IMR-90 (cell line): ENCODE data around the gene ATXN1. TPM values are rescaled to one million over a fixed set of nuclear protein-coding genes. Genes with fewer than 3 reads are reported as not detected.

Experiments
- ATAC-seq: fragments of 200-7000 bp; cut with Tn5 transposase; 2 replicates; pipeline ENCODE4 v1.9.1; 2020; ENCODE audit warnings: low read depth, mild to moderate bottlenecking, moderate library complexity
- BruUV-seq: library from RNA; stranded (reverse); fragments of 400-500 nt; replicated peaks from 2 replicates; lab custom pipeline; 2021; lab: Mats Ljungman, UMichigan
- CTCF ChIA-PET: fragments of 300-600 bp; formaldehyde crosslinking; extraction: SDS; loops from one replicate; lab custom pipeline; 2021; ENCODE audit warnings: antibody characterized with exemption; lab: Yijun Ruan, JAX
- POLR2A ChIA-PET: fragments of 300-600 bp; sonication (Branson Sonifier 250); formaldehyde crosslinking; loops from one replicate; lab custom pipeline; 2022; ENCODE audit warnings: antibody characterized with exemption; ENCODE audit not compliant: unreplicated experiment; lab: Charles Lee
- DNase-seq: peaks from one replicate; pipeline ENCODE4 v3.0.0; 2013
- H2AFZ ChIP-seq: replicated peaks from 2 replicates; pipeline ENCODE3; 2013; ENCODE audit warnings: low read length, mild to moderate bottlenecking; ENCODE audit not compliant: poor library complexity
- H2AK5ac ChIP-seq: 2 replicates; pipeline ENCODE4 v1.6.1; 2013; ENCODE audit warnings: low read depth, low read length, inconsistent platforms
- H2AK9ac ChIP-seq: replicated peaks from 2 replicates; pipeline ENCODE3; 2013; ENCODE audit warnings: mild to moderate bottlenecking, low read depth, low read length, moderate library complexity; ENCODE audit not compliant: poor library complexity
- H2BK120ac ChIP-seq: 2 replicates; pipeline ENCODE4 v1.6.1; 2013; ENCODE audit warnings: low read depth, low read length, inconsistent platforms
- H2BK15ac ChIP-seq: 3 replicates; pipeline ENCODE4 v1.6.1; 2013; ENCODE audit warnings: low read depth, low read length, inconsistent platforms
- H2BK20ac ChIP-seq: 2 replicates; pipeline ENCODE4 v1.6.1; 2013; ENCODE audit warnings: low read depth, mild to moderate bottlenecking, inconsistent platforms, low read length, moderate library complexity
- H2BK5ac ChIP-seq: 2 replicates; pipeline ENCODE4 v1.6.1; 2013; ENCODE audit warnings: mild to moderate bottlenecking, low read depth, low read length, inconsistent platforms; ENCODE audit not compliant: poor library complexity, severe bottlenecking
- H3K14ac ChIP-seq: replicated peaks from 2 replicates; pipeline ENCODE4 v1.6.1; 2013; ENCODE audit warnings: low read depth, low read length, inconsistent platforms
- H3K18ac ChIP-seq: 2 replicates; pipeline ENCODE4 v1.6.1; 2013; ENCODE audit warnings: low read depth, low read length, control low read depth
- H3K23ac ChIP-seq: 2 replicates; pipeline ENCODE4 v1.6.1; 2013; ENCODE audit warnings: low read depth, low read length, inconsistent platforms
- H3K27ac ChIP-seq: 2 replicates; pipeline ENCODE4 v1.5.1; 2013; ENCODE audit warnings: mild to moderate bottlenecking, control low read depth, low read length; ENCODE audit not compliant: insufficient read depth
- H3K27me3 ChIP-seq: 2 replicates; pipeline ENCODE4 v1.6.1; 2013; ENCODE audit warnings: low read length; ENCODE audit not compliant: control insufficient read depth, insufficient read depth
- H3K36me3 ChIP-seq: 2 replicates; pipeline ENCODE4 v1.6.1; 2013; ENCODE audit warnings: low read length, mixed read lengths; ENCODE audit not compliant: control insufficient read depth, insufficient read depth
- H3K4ac ChIP-seq: 2 replicates; pipeline ENCODE4 v1.6.1; 2013; ENCODE audit warnings: low read depth, low read length, inconsistent platforms
- H3K4me1 ChIP-seq: 2 replicates; pipeline ENCODE4 v1.6.1; 2013; ENCODE audit warnings: low read length, mixed read lengths; ENCODE audit not compliant: control insufficient read depth, insufficient read depth
- H3K4me2 ChIP-seq: 2 replicates; pipeline ENCODE4 v1.6.1; 2013; ENCODE audit warnings: low read depth, mild to moderate bottlenecking, control low read depth, low read length, moderate library complexity
- H3K4me3 ChIP-seq: 2 replicates; pipeline ENCODE4 v1.5.1; 2013; ENCODE audit warnings: low read depth, mild to moderate bottlenecking, control low read depth, low read length, moderate library complexity; ENCODE audit not compliant: insufficient read depth
- H3K56ac ChIP-seq: 2 replicates; pipeline ENCODE4 v1.6.1; 2013; ENCODE audit warnings: low read length, inconsistent platforms; ENCODE audit not compliant: insufficient read depth; ENCODE audit errors: extremely low read depth
- H3K79me1 ChIP-seq, 2 experiments: 2 replicates each; pipeline ENCODE4 v1.6.1; 2013; ENCODE audit warnings: low read length in 2 of 2, inconsistent platforms in 1 of 2, low read depth in 1 of 2
- H3K9ac ChIP-seq: 2 replicates; pipeline ENCODE4 v1.6.1; 2013; ENCODE audit warnings: low read depth, low read length, control low read depth
- H3K9me1 ChIP-seq: 2 replicates; pipeline ENCODE4 v1.6.1; 2013; ENCODE audit warnings: low read length, inconsistent platforms; ENCODE audit not compliant: insufficient read depth
- H3K9me3 ChIP-seq: 2 replicates; pipeline ENCODE4 v1.6.1; 2013; ENCODE audit warnings: low read length; ENCODE audit not compliant: control insufficient read depth, insufficient read depth
- H4K20me1 ChIP-seq: 2 replicates; pipeline ENCODE4 v1.6.1; 2013; ENCODE audit warnings: low read length, inconsistent platforms; ENCODE audit not compliant: insufficient read depth
- H4K5ac ChIP-seq: 2 replicates; pipeline ENCODE4 v1.6.1; 2013; ENCODE audit warnings: mild to moderate bottlenecking, low read depth, low read length, control low read depth
- H4K8ac ChIP-seq, 2 experiments: 2 replicates each; pipeline ENCODE4 v1.6.1; 2013; ENCODE audit warnings: low read depth in 2 of 2, low read length in 2 of 2, control low read depth in 1 of 2, inconsistent platforms in 1 of 2
- H4K91ac ChIP-seq: 2 replicates; pipeline ENCODE4 v1.6.1; 2013; ENCODE audit warnings: low read depth, low read length, inconsistent platforms; ENCODE audit not compliant: insufficient read depth
- RAD21 ChIP-seq: IDR thresholded peaks from 2 replicates; pipeline ENCODE4 v1.6.1; 2012; ENCODE audit warnings: low read length, improper control_type of control experiment
- WGBS, 2 experiments: methylation state at CpG; one replicate each; pipeline versions ENCODE4 v1.1.5 to v1.1.7; 2013; ENCODE audit warnings: missing lambda C conversion rate in 2 of 2; ENCODE audit not compliant: insufficient read length in 1 of 2; ENCODE audit errors: extremely low coverage in 2 of 2; 5-methylcytosine and 5-hydroxymethylcytosine counted together
- dilution Hi-C: fragments of 300-500 bp; cut with HindIII; formaldehyde crosslinking; loops from one replicate; pipeline ENCODE4 v1.14.3; 2018; ENCODE audit warnings: low sequenced_read_pairs; ENCODE audit not compliant: unreplicated experiment
- in situ Hi-C: fragments of 300-500 bp; cut with MboI; formaldehyde crosslinking; loops from 3 replicates; pipeline ENCODE4 v1.14.3; 2019; ENCODE audit warnings: low sequenced_read_pairs, inconsistent platforms, mixed read lengths
- intact Hi-C: fragments of 100-400 bp; cut with micrococcal nuclease; formaldehyde crosslinking; loops from 2 replicates; pipeline ENCODE4 v1.10.0; 2022
- polyA plus RNA-seq, 3 experiments: library from polyadenylated mRNA; depleted of rRNA; stranded (reverse); fragments of >200 nt; gene quantifications; 2 replicates each; pipeline ENCODE4 v1.2.3, GENCODE V29; 2012; ENCODE audit warnings: low replicate concordance in 1 of 3
- total RNA-seq: library from RNA; depleted of rRNA; stranded (reverse); fragments of >200 nt; gene quantifications from 2 replicates; pipeline ENCODE4 v1.2.3, GENCODE V29; 2012

The ATXN1 gene
- total and polyA plus RNA-seq, 2 of the 4 experiments (the other 2 are of a cell fraction) = 7.3 to 11.1 TPM

GRCh38 chr6:16394632-16395031, 366.6 kb downstream of the ATXN1 start:
- intact Hi-C loops = no loop called here
- no peak overlapping the region for H3K14ac ChIP-seq
- no peak overlapping the region for H2AFZ ChIP-seq
- H3K27ac ChIP-seq = no peak overlapping the region
- H4K20me1 ChIP-seq = no peaks in the 10 kb centered on the region
- H3K79me1 ChIP-seq = peaks cover 18 to 34% of the 10 kb centered on the region in 2 experiments
- H2BK120ac ChIP-seq = no peak overlapping the region
- TF ChIP-seq RAD21 = no peak
- H3K4ac ChIP-seq = no peak overlapping the region
- H2BK20ac ChIP-seq = no peak overlapping the region
- no peak overlapping the region for H3K9ac ChIP-seq
- no CpG with 5 or more reads among the region's 2 CpGs for WGBS, 2 experiments
- H2AK5ac ChIP-seq = no peak overlapping the region; the same call in 1 of the 2 replicates
- H3K9me3 ChIP-seq = no peaks in the 10 kb centered on the region
- no peak overlapping the region for H2AK9ac ChIP-seq
- no peak overlapping the region for H3K23ac ChIP-seq
- POLR2A ChIA-PET = no interaction called here
- peak overlapping the region; percentile 51; the same call in 1 of the 2 replicates for H3K18ac ChIP-seq
- CTCF ChIA-PET = interaction anchor here (1.0 to 1.1 kb wide), 2 partner anchors 9 to 15 kb away, joined by 3 read pairs; no protein-coding TSS in a partner anchor
- no peak overlapping the region for H4K8ac ChIP-seq
- in situ Hi-C loops = no loop called here
- no peak overlapping the region for H3K4me3 ChIP-seq
- no peak overlapping the region for H2BK5ac ChIP-seq
- ATAC-seq (no peak), DNase-seq (no peak)
- peaks cover 34% of the 10 kb centered on the region for H3K4me1 ChIP-seq
- no peak overlapping the region for H4K91ac ChIP-seq
- H3K9me1 ChIP-seq = peaks cover 19% of the 10 kb centered on the region
- no peak overlapping the region for H2BK15ac ChIP-seq
- BruUV-seq = no TSS peak
- no peaks in the 10 kb centered on the region for H3K27me3 ChIP-seq
- no peak overlapping the region for H4K5ac ChIP-seq
- H3K56ac ChIP-seq = no peak overlapping the region
- H3K4me2 ChIP-seq = no peak overlapping the region
- dilution Hi-C loops = no loop called here
- no peaks in the 10 kb centered on the region; the same call in 1 of the 2 replicates for H3K36me3 ChIP-seq
